K562 (cell line): ENCODE data around the gene STIM1. TPM values are rescaled to one million over a fixed set of nuclear protein-coding genes. Genes with fewer than 3 reads are reported as not detected.

Experiments
- AFF4 ChIP-seq: sonication (generic); formaldehyde crosslinking; IDR thresholded peaks from 2 replicates; pipeline ENCODE4 v1.8.0; 2023; ENCODE audit warnings: mild to moderate bottlenecking, missing genetic modification reagents
- ARID4B ChIP-seq: sonication (generic); formaldehyde crosslinking; IDR thresholded peaks from 2 replicates; pipeline ENCODE4 v1.8.0; 2022; ENCODE audit warnings: mild to moderate bottlenecking, missing genetic modification reagents
- CREB1 ChIP-seq, 2 experiments: sonication (generic) in 1 of 2; formaldehyde crosslinking in 1 of 2; IDR thresholded peaks; 2 replicates each; pipeline versions ENCODE4 v1.6.1 to v1.8.0; 2012 to 2022; ENCODE audit warnings: inconsistent platforms in 1 of 2, mild to moderate bottlenecking in 1 of 2, missing genetic modification reagents in 1 of 2, moderate library complexity in 1 of 2
- MTA2 ChIP-seq: fragments of 450-650 bp; IDR thresholded peaks from 2 replicates; pipeline ENCODE4 v1.6.1; 2016; ENCODE audit warnings: low read depth
- NR3C1 ChIP-seq: sonication (generic); formaldehyde crosslinking; IDR thresholded peaks from 2 replicates; pipeline ENCODE4 v1.8.1; 2022; ENCODE audit warnings: missing genetic modification reagents
- PHF8 ChIP-seq: fragments of 200-600 bp; sonication (generic); IDR thresholded peaks from 2 replicates; pipeline ENCODE4 v1.6.1; 2012; ENCODE audit warnings: mixed run types, mild to moderate bottlenecking, inconsistent platforms, low read length, moderate library complexity, borderline replicate concordance
- POLR2G ChIP-seq: fragments of 200-400 bp; formaldehyde crosslinking; IDR thresholded peaks from 2 replicates; pipeline ENCODE4 v1.6.1; 2017; ENCODE audit warnings: low read depth, mild to moderate bottlenecking, antibody characterized with exemption, low read length, moderate library complexity
- RHOXF2B ChIP-seq: fragments of 250-450 bp; sonication (Bioruptor Pico); conservative IDR thresholded peaks from 2 replicates; pipeline ENCODE4 v1.5.1; 2021
- SAP30 ChIP-seq: fragments of 200-600 bp; sonication (generic); IDR thresholded peaks from 2 replicates; pipeline ENCODE4 v1.6.1; 2012; ENCODE audit warnings: borderline replicate concordance, low read depth, mild to moderate bottlenecking, moderate library complexity, low read length, control low read depth, inconsistent platforms; ENCODE audit not compliant: insufficient read depth, poor library complexity, severe bottlenecking
- SMAD4 ChIP-seq: fragments of 250-450 bp; sonication (Bioruptor Pico); conservative IDR thresholded peaks from 2 replicates; pipeline ENCODE4 v1.8.0; 2021; ENCODE audit warnings: inconsistent platforms, mild to moderate bottlenecking, moderate library complexity
- WHSC1 ChIP-seq: IDR thresholded peaks from one replicate; pipeline ENCODE4 v1.6.1; 2012; ENCODE audit warnings: low read length, control low read depth, inconsistent platforms
- ZNF175 ChIP-seq: fragments of 200-800 bp; sonication (Bioruptor generic); IDR thresholded peaks from 2 replicates; pipeline ENCODE4 v1.6.1; 2016; ENCODE audit warnings: low read depth, mild to moderate bottlenecking, missing genetic modification characterization, missing compliant biosample characterization
- ZNF695 ChIP-seq: fragments of 450-650 bp; formaldehyde crosslinking; IDR thresholded peaks from 2 replicates; pipeline ENCODE4 v1.4.0; 2020; ENCODE audit warnings: mild to moderate bottlenecking, moderate library complexity
- polyA plus RNA-seq, 8 experiments: library from polyadenylated mRNA; depleted of rRNA in 4 of 8; stranded (reverse) in 5 of 8; unstranded in 3 of 8; fragments of >200 nt; fragmentation: Nextera tagmentation in 2 of 8; fragmentation: Illumina TruSeq in 1 of 8; extraction: Ambion mirVana in 2 of 8; extraction: Trizol in 1 of 8; gene quantifications; 2 replicates each; pipeline versions ENCODE4 v1.2.1 to v1.2.3, GENCODE V29; 2011 to 2014; ENCODE audit warnings: inconsistent platforms in 1 of 8, missing spikeins in 1 of 8
- total RNA-seq, 7 experiments: library from RNA; depleted of rRNA in 6 of 7; stranded (reverse); fragments of >200 nt in 6 of 7; fragmentation: Illumina TruSeq in 2 of 7; extraction: Trizol in 2 of 7; gene quantifications; 2 replicates each; pipeline versions ENCODE4 v1.2.1 to v1.2.3, GENCODE V29; 2011 to 2021; ENCODE audit warnings: low replicate concordance in 1 of 7
- TF ChIP-seq, protein P1 (sequence below), 3 experiments: fragments of 200-800 bp in 1 of 3; sonication (Bioruptor generic) in 1 of 3; sonication (generic) in 1 of 3; formaldehyde crosslinking in 1 of 3; IDR thresholded peaks; 2 replicates each; pipeline versions ENCODE4 v1.6.1 to v1.8.0; 2016 to 2022; ENCODE audit warnings: mild to moderate bottlenecking in 2 of 3, missing compliant biosample characterization in 2 of 3, missing genetic modification characterization in 2 of 3, missing genetic modification reagents in 1 of 3
- TF ChIP-seq, protein P2 (sequence below): sonication (generic); formaldehyde crosslinking; IDR thresholded peaks from 2 replicates; pipeline ENCODE4 v1.8.0; 2022; ENCODE audit warnings: missing genetic modification reagents, mild to moderate bottlenecking, borderline replicate concordance

STIM1 gene
- total and polyA plus RNA-seq, 9 of the 15 experiments (the other 6 are each of a cell fraction or from before 2014, with no cell fraction given), result 7.7 to 50.5 (median 22.5) TPM

DNA sequence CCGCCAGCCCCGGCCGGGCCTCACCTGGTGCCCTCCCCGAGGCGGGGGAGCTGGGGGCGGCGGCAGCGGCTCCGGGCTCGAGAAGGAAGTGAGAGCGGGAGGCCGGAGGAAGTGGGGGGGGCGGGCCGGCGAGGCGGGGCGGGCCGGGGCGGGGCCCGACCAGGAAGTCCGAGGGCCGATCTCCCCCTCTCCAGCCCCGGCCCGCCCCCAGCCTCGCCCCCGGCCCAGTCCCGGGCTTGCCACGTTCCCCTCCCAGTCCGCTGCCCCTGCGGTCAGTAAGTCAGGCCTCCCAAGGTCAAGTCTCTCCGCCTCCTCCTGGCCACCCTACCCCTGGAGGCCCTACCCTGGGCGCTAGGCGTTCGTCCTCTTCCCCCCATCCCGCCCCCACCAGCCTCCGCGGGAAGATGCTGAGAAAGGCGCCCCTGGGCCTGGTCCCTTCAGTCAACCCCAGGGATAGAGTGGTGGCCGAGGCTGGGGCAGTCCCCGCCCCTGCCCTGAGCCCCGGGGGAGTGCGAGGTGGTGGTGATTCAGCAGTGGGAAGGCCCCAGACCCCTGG, 14.5 kb upstream of the STIM1 start, which contains the start of gene RHOG (continued):
- TF ChIP-seq CREB1 (IDR thresholded peaks at IDR 0.05) (no peak), CREB1 (CRISPR knock-in tag; IDR thresholded peaks at IDR 0.05) (no peak), POLR2G (no peak), PHF8 (peak; percentile 42; the same call in 1 of the 2 replicates), MTA2 (no peak), ZNF695 (CRISPR knock-in tag) (no peak), WHSC1 (no peak), ARID4B (CRISPR knock-in tag) (no peak), ZNF175 (CRISPR knock-in tag) (no peak), SMAD4 (CRISPR knock-in tag) (no peak), NR3C1 (CRISPR knock-in tag) (0 out of 2 replicates have a peak, but pooled peaks have one; percentile 10), AFF4 (CRISPR knock-in tag) (no peak), RHOXF2B (CRISPR knock-in tag) (no peak), SAP30 (no peak)
- TF ChIP-seq, protein P1, sequence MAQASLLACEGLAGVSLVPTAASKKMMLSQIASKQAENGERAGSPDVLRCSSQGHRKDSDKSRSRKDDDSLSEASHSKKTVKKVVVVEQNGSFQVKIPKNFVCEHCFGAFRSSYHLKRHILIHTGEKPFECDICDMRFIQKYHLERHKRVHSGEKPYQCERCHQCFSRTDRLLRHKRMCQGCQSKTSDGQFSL (CRISPR knock-in tag; IDR thresholded peaks at IDR 0.05), result peak; percentile 62; the same call in 1 of the 2 replicates
- TF ChIP-seq, protein P1 (tag; IDR thresholded peaks at IDR 0.05), result peak in 1 of 2 experiments; percentile 90; a peak in 2 of 4 replicates
- TF ChIP-seq, protein P2, sequence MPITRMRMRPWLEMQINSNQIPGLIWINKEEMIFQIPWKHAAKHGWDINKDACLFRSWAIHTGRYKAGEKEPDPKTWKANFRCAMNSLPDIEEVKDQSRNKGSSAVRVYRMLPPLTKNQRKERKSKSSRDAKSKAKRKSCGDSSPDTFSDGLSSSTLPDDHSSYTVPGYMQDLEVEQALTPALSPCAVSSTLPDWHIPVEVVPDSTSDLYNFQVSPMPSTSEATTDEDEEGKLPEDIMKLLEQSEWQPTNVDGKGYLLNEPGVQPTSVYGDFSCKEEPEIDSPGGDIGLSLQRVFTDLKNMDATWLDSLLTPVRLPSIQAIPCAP (CRISPR knock-in tag), result no peak
